RWPE2 (cell line): ENCODE measurements around the gene SLC9C1.

Experiments
- ATAC-seq: fragments of 200-7000 bp; cut with Tn5 transposase; 3 replicates; pipeline ENCODE4 v1.9.1; 2021; ENCODE audit warnings: low read depth
- DNase-seq: peaks from one replicate; pipeline ENCODE4 v3.0.0-alpha.2; 2020; ENCODE audit warnings: low spot score
- H3K27ac ChIP-seq: fragments of 450-650 bp; 2 replicates; pipeline ENCODE4 v1.5.1; 2017; ENCODE audit warnings: mild to moderate bottlenecking; ENCODE audit not compliant: poor library complexity, severe bottlenecking
- H3K27me3 ChIP-seq: fragments of 250-450 bp; sonication (Bioruptor Pico); 2 replicates; pipeline ENCODE4 v1.5.1; 2021; ENCODE audit warnings: mild to moderate bottlenecking, moderate library complexity; ENCODE audit not compliant: insufficient read depth, poor library complexity, severe bottlenecking
- H3K36me3 ChIP-seq: fragments of 250-450 bp; sonication (Bioruptor Pico); 2 replicates; pipeline ENCODE4 v1.5.1; 2020; ENCODE audit warnings: low read depth, mild to moderate bottlenecking, moderate library complexity
- H3K4me1 ChIP-seq: fragments of 250-450 bp; sonication (Bioruptor Pico); 2 replicates; pipeline ENCODE4 v1.5.1; 2021; ENCODE audit warnings: mild to moderate bottlenecking, moderate library complexity; ENCODE audit not compliant: insufficient read depth, poor library complexity, severe bottlenecking
- H3K4me3 ChIP-seq: fragments of 250-450 bp; sonication (Bioruptor Pico); 2 replicates; pipeline ENCODE4 v1.5.1; 2021; ENCODE audit warnings: mild to moderate bottlenecking, moderate library complexity; ENCODE audit not compliant: severe bottlenecking
- H3K9me3 ChIP-seq: fragments of 250-450 bp; sonication (Bioruptor Pico); 2 replicates; pipeline ENCODE4 v1.5.1; 2021; ENCODE audit warnings: mild to moderate bottlenecking, moderate library complexity; ENCODE audit not compliant: severe bottlenecking
- CTCF ChIP-seq: fragments of 450-650 bp; IDR thresholded peaks from one replicate; pipeline ENCODE4 v1.5.1; 2017; ENCODE audit warnings: mild to moderate bottlenecking, moderate library complexity; ENCODE audit not compliant: poor library complexity, severe bottlenecking

SLC9C1 gene

GRCh38 chr3:112117415-112117814 lies 176.6 kb downstream of the SLC9C1 start:
- ATAC-seq (no peak), DNase-seq (no peak)
- Histone ChIP-seq H3K27ac (no peak overlapping the region), H3K4me1 (no peaks in the 10 kb centered on the region), H3K9me3 (no peaks in the 10 kb centered on the region), H3K27me3 (no peaks in the 10 kb centered on the region), H3K36me3 (peaks cover 37% of the 10 kb centered on the region), H3K4me3 (no peak overlapping the region)
- TF ChIP-seq CTCF, result no peak

GRCh38 chr3:112116748-112117186 lies 177.2 kb downstream of the SLC9C1 start:
- H3K27me3 ChIP-seq, result no peaks in the 10 kb centered on the region
- H3K4me3 ChIP-seq, result no peak overlapping the region
- no peaks in the 10 kb centered on the region for H3K4me1 ChIP-seq
- peaks cover 31% of the 10 kb centered on the region for H3K36me3 ChIP-seq
- no peak for TF ChIP-seq CTCF
- ATAC-seq (no peak), DNase-seq (no peak)
- H3K27ac ChIP-seq, result no peak overlapping the region
- H3K9me3 ChIP-seq, result no peaks in the 10 kb centered on the region

GRCh38 chr3:112115806-112116383 lies 178.1 kb downstream of the SLC9C1 start:
- no peaks in the 10 kb centered on the region for H3K4me1 ChIP-seq
- peaks cover 31% of the 10 kb centered on the region for H3K36me3 ChIP-seq
- ATAC-seq (no peak), DNase-seq (no peak)
- no peak for TF ChIP-seq CTCF
- no peaks in the 10 kb centered on the region for H3K9me3 ChIP-seq
- no peak overlapping the region for H3K4me3 ChIP-seq
- no peaks in the 10 kb centered on the region for H3K27me3 ChIP-seq
- no peak overlapping the region for H3K27ac ChIP-seq

- no peak for TF ChIP-seq CTCF
- Histone ChIP-seq H3K27me3 (no peaks in the 10 kb centered on the region), H3K4me3 (no peak overlapping the region), H3K27ac (no peak overlapping the region), H3K9me3 (no peaks in the 10 kb centered on the region), H3K4me1 (no peaks in the 10 kb centered on the region), H3K36me3 (peaks cover 37% of the 10 kb centered on the region)
- ATAC-seq (no peak), DNase-seq (no peak)
Observed at GRCh38 chr3:112115161-112115739, 178.8 kb downstream of the SLC9C1 start.

GRCh38 chr3:112114576-112115160 lies 179.3 kb downstream of the SLC9C1 start:
- no peak for TF ChIP-seq CTCF
- no peaks in the 10 kb centered on the region for H3K27me3 ChIP-seq
- H3K4me3 ChIP-seq, result no peak overlapping the region
- H3K36me3 ChIP-seq, result peaks cover 37% of the 10 kb centered on the region
- no peaks in the 10 kb centered on the region for H3K9me3 ChIP-seq
- H3K4me1 ChIP-seq, result no peaks in the 10 kb centered on the region
- no peak for DNase-seq
- no peak for ATAC-seq
- H3K27ac ChIP-seq, result no peak overlapping the region
